ENCODE results near the gene ANP32E. TPM values are rescaled to one million over a fixed set of nuclear protein-coding genes. Genes with fewer than 3 reads are reported as not detected.

Gene ANP32E
- total and polyA plus RNA-seq, 4 donors = 8.8 to 41.5 (median 25.6) TPM

DNA sequence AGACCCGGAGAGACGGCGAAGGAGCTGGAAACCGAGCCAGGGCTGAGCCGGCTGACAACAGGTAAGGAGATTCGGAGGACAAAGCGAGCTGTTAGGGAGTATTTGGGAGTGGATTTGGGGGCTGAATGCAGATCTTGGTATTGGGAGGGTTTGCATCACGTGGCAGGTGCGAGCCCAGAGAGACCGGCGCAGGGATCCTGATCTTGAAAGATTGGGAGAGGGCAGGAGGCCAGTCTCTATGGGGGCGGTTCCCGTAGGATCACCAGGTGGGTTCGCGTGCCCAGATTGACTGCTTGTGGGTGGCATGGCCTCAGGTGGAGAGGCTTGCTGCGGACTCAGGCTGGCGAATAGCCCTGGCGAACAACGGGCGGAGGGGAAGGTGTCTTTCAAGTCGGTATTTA, 46.6 kb upstream of the ANP32E start:
- no peaks in the 10 kb centered on the region for H3K9me3 ChIP-seq (ENCODE audit: control insufficient read depth in 4 of 4, low read length in 3 of 4)

DNA sequence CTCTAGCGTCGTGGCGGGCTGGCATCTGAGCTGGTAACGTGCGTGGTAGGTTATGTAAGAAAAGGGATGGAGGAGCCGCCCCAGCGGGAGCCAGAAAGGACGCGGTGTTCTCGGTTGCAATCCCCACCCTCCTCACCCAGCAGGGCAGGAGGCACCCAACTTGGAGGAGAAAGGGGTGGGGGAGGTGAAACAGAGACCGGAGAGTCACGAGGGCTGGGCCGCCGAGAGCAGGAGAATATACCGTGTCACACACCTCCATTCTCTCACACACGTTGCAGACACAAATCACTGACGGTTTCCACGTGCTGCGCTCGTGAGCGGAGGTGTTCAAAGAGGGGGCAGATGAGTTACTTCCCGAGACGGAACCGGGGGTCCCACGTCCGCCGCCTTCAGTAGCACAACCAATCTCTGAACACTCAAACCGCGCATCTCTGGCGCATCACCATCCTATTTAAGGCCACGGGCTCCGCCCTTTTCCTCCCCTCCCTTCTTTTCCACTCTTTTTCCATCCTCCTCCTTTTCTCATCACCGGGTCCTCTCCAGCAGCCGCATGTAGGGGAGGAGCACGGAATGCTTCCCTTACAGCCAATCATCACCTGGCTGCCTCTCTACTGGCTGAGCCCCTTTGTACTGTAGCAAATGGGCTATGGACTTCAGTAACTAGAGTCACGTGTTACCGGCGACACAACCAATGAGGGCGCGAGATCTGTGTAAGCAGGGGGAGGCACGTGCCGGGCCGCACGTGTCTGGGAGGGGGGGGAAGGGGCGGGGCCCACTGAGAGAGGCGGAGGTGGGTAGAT, 46.0 kb upstream of the ANP32E start, which contains the start of gene CIART:
TSS of gene CIART (plus strand) at position 797 of the 800 bp plus-strand sequence. CDS start 714 bp downstream, outside the sequence.
- Histone ChIP-seq H3K36me3 (ENCODE audit: control insufficient read depth in 4 of 4, insufficient read depth in 3 of 4, low read depth in 1 of 4, low read length in 3 of 4) (peaks cover 0 to 8% (median 8%) of the 10 kb centered on the region in 4 donors), H3K9ac (ENCODE audit: low read depth in 1 of 2, low read length in 2 of 2) (peak within 1 kb of the TSS; percentile 39 to 94), H3K4me3 (ENCODE audit: low read depth in 1 of 3, low read length in 3 of 3) (peak within 1 kb of the TSS; percentile 52 to 69 (median 59)), H3K27me3 (ENCODE audit: control insufficient read depth in 4 of 4, insufficient read depth in 4 of 4, low read length in 3 of 4) (no peaks in the 10 kb centered on the region), H3K4me1 (ENCODE audit: control insufficient read depth in 4 of 4, insufficient read depth in 4 of 4, low read length in 3 of 4) (peaks cover 7 to 60% (median 54%) of the 10 kb centered on the region in 4 donors), H3K27ac (ENCODE audit: low read depth in 1 of 2, low read length in 2 of 2) (peak within 1 kb of the TSS; percentile 79 to 88), H3K9me3 (ENCODE audit: control insufficient read depth in 4 of 4, low read length in 3 of 4) (no peaks in the 10 kb centered on the region)
- DNase-seq (ENCODE audit: low spot score) = peak; percentile 81
- under 1% methylated on average over 46 of the region's 46 CpGs for WGBS
- TF ChIP-seq, protein P1, sequence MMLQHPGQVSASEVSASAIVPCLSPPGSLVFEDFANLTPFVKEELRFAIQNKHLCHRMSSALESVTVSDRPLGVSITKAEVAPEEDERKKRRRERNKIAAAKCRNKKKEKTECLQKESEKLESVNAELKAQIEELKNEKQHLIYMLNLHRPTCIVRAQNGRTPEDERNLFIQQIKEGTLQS (IDR thresholded peaks at IDR 0.05) = no peak
- TF ChIP-seq, protein P2, sequence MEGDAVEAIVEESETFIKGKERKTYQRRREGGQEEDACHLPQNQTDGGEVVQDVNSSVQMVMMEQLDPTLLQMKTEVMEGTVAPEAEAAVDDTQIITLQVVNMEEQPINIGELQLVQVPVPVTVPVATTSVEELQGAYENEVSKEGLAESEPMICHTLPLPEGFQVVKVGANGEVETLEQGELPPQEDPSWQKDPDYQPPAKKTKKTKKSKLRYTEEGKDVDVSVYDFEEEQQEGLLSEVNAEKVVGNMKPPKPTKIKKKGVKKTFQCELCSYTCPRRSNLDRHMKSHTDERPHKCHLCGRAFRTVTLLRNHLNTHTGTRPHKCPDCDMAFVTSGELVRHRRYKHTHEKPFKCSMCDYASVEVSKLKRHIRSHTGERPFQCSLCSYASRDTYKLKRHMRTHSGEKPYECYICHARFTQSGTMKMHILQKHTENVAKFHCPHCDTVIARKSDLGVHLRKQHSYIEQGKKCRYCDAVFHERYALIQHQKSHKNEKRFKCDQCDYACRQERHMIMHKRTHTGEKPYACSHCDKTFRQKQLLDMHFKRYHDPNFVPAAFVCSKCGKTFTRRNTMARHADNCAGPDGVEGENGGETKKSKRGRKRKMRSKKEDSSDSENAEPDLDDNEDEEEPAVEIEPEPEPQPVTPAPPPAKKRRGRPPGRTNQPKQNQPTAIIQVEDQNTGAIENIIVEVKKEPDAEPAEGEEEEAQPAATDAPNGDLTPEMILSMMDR (IDR thresholded peaks at IDR 0.05; ENCODE audit: low read depth, low read length, missing input control) = no peak
- peak in 1 of 2 donors; percentile 16 for TF ChIP-seq EGR1 (IDR thresholded peaks at IDR 0.05; ENCODE audit: low read depth in 2 of 2)
- TF ChIP-seq SP1 (IDR thresholded peaks at IDR 0.05) = peak; percentile 92
- TF ChIP-seq YY1 (IDR thresholded peaks at IDR 0.05) = peak; percentile 47
- TF ChIP-seq HNF4A (conservative IDR thresholded peaks at IDR 0.05) = peak; percentile 25 to 65
- TF ChIP-seq, protein P3, sequence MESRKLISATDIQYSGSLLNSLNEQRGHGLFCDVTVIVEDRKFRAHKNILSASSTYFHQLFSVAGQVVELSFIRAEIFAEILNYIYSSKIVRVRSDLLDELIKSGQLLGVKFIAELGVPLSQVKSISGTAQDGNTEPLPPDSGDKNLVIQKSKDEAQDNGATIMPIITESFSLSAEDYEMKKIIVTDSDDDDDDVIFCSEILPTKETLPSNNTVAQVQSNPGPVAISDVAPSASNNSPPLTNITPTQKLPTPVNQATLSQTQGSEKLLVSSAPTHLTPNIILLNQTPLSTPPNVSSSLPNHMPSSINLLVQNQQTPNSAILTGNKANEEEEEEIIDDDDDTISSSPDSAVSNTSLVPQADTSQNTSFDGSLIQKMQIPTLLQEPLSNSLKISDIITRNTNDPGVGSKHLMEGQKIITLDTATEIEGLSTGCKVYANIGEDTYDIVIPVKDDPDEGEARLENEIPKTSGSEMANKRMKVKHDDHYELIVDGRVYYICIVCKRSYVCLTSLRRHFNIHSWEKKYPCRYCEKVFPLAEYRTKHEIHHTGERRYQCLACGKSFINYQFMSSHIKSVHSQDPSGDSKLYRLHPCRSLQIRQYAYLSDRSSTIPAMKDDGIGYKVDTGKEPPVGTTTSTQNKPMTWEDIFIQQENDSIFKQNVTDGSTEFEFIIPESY (IDR thresholded peaks at IDR 0.05) = peak; percentile 22
- TF ChIP-seq RXRA (IDR thresholded peaks at IDR 0.05) = peak; percentile 6 to 7
- TF ChIP-seq, protein P4, sequence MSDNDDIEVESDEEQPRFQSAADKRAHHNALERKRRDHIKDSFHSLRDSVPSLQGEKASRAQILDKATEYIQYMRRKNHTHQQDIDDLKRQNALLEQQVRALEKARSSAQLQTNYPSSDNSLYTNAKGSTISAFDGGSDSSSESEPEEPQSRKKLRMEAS (IDR thresholded peaks at IDR 0.05) = peak; percentile 96
- peak; percentile 49 for TF ChIP-seq HNF4G (IDR thresholded peaks at IDR 0.05)
- peak; percentile 39 for TF ChIP-seq TAF1 (conservative IDR thresholded peaks at IDR 0.05)

More for the DNA sequence above, 46.6 kb upstream of the ANP32E start:
- Histone ChIP-seq H3K9ac (ENCODE audit: low read depth in 1 of 2, low read length in 2 of 2) (peak overlapping the region in 1 of 2 donors; percentile 21), H3K27ac (ENCODE audit: low read depth in 1 of 2, low read length in 2 of 2) (peak overlapping the region; percentile 4 to 79), H3K4me1 (ENCODE audit: control insufficient read depth in 4 of 4, insufficient read depth in 4 of 4, low read length in 3 of 4) (peaks cover 7 to 59% (median 53%) of the 10 kb centered on the region in 4 donors), H3K27me3 (ENCODE audit: control insufficient read depth in 4 of 4, insufficient read depth in 4 of 4, low read length in 3 of 4) (no peaks in the 10 kb centered on the region), H3K36me3 (ENCODE audit: control insufficient read depth in 4 of 4, insufficient read depth in 3 of 4, low read depth in 1 of 4, low read length in 3 of 4) (peaks cover 0 to 8% (median 8%) of the 10 kb centered on the region in 4 donors), H3K4me3 (ENCODE audit: low read depth in 1 of 3, low read length in 3 of 3) (peak overlapping the region in 2 of 3 donors; percentile 59 to 69)
- WGBS = 8% methylated on average over 21 of the region's 21 CpGs
- DNase-seq (ENCODE audit: low spot score) = no peak
- TF ChIP-seq, protein P4 (IDR thresholded peaks at IDR 0.05) = no peak
- TF ChIP-seq HNF4G (IDR thresholded peaks at IDR 0.05) = no peak
- no peak for TF ChIP-seq FOXA2 (IDR thresholded peaks at IDR 0.05)
- TF ChIP-seq, protein P5, sequence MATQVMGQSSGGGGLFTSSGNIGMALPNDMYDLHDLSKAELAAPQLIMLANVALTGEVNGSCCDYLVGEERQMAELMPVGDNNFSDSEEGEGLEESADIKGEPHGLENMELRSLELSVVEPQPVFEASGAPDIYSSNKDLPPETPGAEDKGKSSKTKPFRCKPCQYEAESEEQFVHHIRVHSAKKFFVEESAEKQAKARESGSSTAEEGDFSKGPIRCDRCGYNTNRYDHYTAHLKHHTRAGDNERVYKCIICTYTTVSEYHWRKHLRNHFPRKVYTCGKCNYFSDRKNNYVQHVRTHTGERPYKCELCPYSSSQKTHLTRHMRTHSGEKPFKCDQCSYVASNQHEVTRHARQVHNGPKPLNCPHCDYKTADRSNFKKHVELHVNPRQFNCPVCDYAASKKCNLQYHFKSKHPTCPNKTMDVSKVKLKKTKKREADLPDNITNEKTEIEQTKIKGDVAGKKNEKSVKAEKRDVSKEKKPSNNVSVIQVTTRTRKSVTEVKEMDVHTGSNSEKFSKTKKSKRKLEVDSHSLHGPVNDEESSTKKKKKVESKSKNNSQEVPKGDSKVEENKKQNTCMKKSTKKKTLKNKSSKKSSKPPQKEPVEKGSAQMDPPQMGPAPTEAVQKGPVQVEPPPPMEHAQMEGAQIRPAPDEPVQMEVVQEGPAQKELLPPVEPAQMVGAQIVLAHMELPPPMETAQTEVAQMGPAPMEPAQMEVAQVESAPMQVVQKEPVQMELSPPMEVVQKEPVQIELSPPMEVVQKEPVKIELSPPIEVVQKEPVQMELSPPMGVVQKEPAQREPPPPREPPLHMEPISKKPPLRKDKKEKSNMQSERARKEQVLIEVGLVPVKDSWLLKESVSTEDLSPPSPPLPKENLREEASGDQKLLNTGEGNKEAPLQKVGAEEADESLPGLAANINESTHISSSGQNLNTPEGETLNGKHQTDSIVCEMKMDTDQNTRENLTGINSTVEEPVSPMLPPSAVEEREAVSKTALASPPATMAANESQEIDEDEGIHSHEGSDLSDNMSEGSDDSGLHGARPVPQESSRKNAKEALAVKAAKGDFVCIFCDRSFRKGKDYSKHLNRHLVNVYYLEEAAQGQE (IDR thresholded peaks at IDR 0.05) = no peak
- no peak for TF ChIP-seq TAF1 (conservative IDR thresholded peaks at IDR 0.05)
- TF ChIP-seq RAD21 (IDR thresholded peaks at IDR 0.05) = no peak
- no peak for TF ChIP-seq HNF4A (conservative IDR thresholded peaks at IDR 0.05)
- TF ChIP-seq NR2F2 (IDR thresholded peaks at IDR 0.05) = no peak
- TF ChIP-seq, protein P1 (IDR thresholded peaks at IDR 0.05) = no peak
- no peak for TF ChIP-seq SP1 (IDR thresholded peaks at IDR 0.05)
- no peak for TF ChIP-seq YY1 (IDR thresholded peaks at IDR 0.05)
- TF ChIP-seq RXRA (IDR thresholded peaks at IDR 0.05) = no peak

Data from liver (tissue), 9 donors.